Stomach (tissue), 4 donors: ENCODE results near the gene RPS6KL1.

Source experiments
- CTCF ChIP-seq, 7 experiments: fragments of 450-650 bp in 4 of 7; fragments of 200-600 bp in 3 of 7; sonication (generic) in 3 of 7; IDR thresholded peaks; one replicate each; pipeline ENCODE4 v1.5.1; 2016 to 2019; ENCODE audit warnings: antibody characterized with exemption in 7 of 7, control low read depth in 2 of 7, mild to moderate bottlenecking in 1 of 7
- EP300 ChIP-seq: sonication (generic); formaldehyde crosslinking; IDR thresholded peaks from one replicate; pipeline ENCODE4 v1.6.1; 2017; ENCODE audit warnings: antibody characterized with exemption
- POLR2A ChIP-seq, 4 donors: fragments of 450-650 bp; IDR thresholded peaks; one replicate each; pipeline ENCODE4 v1.6.1; 2016; ENCODE audit warnings: antibody characterized with exemption in 4 of 4, control low read depth in 2 of 4, mild to moderate bottlenecking in 1 of 4, moderate library complexity in 1 of 4
- POLR2AphosphoS5 ChIP-seq, 3 donors: sonication (generic); formaldehyde crosslinking; IDR thresholded peaks; one replicate each; pipeline ENCODE4 v1.6.1; 2016; ENCODE audit warnings: antibody characterized with exemption in 3 of 3

GRCh38 chr14:74917646-74918081 is 5.4 kb downstream of the RPS6KL1 start:
- TF ChIP-seq CTCF (IDR thresholded peaks at IDR 0.05) (no peak), EP300 (no peak), POLR2A (IDR thresholded peaks at IDR 0.05) (no peak), POLR2AphosphoS5 (IDR thresholded peaks at IDR 0.05) (no peak)
